Measurements from ENCODE around the gene CSRP1.
"Not testable (repeated sequence)": the region's sequence is repeated elsewhere in the genome, so short reads cannot be mapped to it uniquely, and the experiment has no call there.

The CSRP1 gene

GRCh38 chr1:201537891-201538611 lies 31.1 kb upstream of the CSRP1 start:
- DNase-seq, result no peak

DNA sequence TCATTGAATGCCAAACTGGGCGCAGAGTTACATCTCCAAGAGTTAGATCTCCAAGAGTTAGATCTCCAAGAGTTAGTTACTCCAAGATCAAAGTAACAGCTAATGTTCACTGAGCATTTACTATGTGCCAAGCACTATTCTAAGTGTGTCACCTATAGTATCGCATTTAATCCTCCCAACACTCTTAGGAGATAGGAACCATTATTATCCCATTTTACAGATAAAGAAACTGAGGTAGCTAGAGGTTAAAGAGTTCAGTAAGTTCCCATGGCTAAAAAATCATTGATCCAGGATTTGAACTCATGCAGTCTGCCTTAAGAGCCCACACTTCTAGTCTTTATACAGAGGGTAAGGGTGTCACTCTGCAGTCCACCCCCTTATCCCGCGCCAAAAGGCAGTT lies 30.5 kb upstream of the CSRP1 start:
- no peak for DNase-seq

DNA sequence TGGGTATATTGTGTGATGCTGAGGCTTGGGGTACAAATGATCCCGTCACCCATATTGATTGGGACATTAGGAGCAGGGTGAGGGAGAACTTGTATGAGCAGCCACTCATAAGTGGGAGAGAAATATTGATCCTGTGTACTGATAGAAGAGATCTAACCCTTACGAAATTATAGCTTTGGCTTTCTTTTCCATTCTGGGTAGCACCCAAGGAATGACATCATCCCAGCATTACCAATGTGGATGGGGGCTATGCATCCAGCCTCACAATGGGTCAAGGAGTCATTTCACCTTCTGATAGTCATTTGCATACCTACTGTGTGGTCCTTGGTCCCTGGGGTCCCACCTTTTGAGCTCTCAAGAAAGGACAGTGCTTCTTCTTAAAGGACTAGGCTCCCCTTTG lies 30.1 kb upstream of the CSRP1 start:
- DNase-seq, result no peak

- DNase-seq, result no peak
Measured at GRCh38 chr1:201536558-201536957, 29.6 kb upstream of the CSRP1 start.

GRCh38 chr1:201535919-201536245 lies 29.0 kb upstream of the CSRP1 start:
- no peak for DNase-seq

- DNase-seq, result no peak
Measured at GRCh38 chr1:201535046-201535918, 28.4 kb upstream of the CSRP1 start.

- DNase-seq, result no peak
Measured at GRCh38 chr1:201533836-201534235, 26.9 kb upstream of the CSRP1 start.

GRCh38 chr1:201531551-201532425 lies 24.9 kb upstream of the CSRP1 start:
- DNase-seq, result no peak

DNA sequence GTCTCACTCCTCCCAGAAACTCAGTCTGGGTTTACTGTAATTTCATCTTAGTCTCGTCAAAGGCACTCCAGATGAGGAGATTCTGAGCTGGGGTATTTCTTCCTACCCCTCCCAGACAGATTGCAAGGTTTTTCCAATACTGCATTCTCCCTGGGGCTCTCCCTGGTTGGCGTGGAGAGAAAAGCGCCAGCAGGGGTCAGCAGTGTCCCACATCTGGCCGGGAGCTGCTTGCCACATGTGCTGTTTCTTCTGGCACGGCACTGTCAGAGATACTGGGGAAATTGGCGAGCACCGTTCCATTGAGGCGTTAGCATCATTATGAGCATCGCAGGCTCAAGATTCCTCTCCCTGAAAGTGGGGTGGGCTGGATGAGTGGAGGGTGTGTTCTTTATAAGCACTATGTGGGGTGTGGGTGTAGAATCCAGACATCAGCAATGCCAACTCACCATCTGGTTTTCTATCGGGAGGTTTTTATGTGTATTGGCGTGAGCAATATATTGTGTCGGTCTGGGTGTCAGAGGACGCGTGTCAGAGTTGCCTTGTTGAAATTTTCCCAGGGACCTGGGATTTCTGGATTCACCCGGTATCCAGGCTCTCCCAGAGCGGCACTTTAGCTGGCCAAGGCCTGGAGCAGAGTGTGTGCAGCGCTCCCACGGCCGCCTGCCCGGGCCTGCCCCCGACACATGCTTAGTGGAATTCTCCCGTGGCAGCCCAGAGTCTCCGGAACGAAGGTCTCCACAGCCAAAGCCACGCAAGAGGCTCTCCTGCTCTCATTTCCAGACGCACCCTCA lies 24.0 kb upstream of the CSRP1 start:
- DNase-seq, result peak in 1 of 2 experiments; percentile 12

- DNase-seq, result no peak
Measured at GRCh38 chr1:201528631-201529252, 21.8 kb upstream of the CSRP1 start.

GRCh38 chr1:201527879-201528278 lies 21.0 kb upstream of the CSRP1 start:
- no peak for DNase-seq

DNA sequence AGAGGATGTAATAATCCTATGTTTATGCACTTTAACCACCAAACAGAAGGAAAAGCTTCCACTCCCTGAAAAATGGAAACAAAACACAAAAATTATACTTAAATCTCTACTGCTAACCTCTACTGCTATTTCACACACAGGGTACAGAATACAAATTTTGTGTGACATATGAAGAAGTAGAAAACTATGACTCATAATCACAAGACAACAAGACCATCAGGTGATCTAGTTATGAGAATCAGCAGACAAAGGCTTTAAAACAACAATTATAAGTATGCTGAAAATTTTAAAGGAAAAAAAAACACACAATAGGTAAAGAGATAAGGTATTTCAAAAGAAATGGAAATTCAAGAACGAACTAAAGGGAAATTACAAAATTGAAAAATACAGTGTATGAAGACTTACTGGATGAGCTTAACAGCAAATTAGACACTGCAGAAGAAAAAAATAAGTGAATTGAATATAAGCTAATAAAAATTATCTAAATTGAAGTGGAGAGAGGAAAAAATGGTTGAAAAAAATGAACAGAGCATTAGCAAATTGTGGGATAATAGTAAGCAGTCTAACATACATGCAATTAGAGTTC lies 18.4 kb upstream of the CSRP1 start:
- no peak for DNase-seq

DNA sequence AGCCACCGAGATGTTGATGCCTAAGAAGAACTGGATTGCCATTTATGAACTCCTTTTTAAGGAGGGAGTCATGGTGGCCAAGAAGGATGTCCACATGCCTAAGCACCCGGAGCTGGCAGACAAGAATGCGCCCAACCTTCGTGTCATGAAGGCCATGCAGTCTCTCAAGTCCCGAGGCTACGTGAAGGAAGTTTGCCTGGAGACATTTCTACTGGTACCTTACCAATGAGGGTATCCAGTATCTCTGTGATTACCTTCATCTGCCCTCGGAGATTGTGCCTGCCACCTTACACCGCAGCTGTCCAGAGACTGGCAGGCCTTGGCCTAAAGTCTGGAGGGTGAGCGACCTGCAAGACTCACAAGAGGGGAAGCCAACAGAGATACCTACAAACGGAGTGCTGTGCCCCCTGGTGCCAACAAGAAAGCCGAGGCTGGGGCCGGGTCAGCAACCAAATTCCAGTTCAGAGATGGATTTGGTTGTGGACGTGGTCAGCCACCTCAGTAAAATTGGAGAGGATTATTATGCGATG lies 13.2 kb upstream of the CSRP1 start:
- not testable (repeated sequence) for DNase-seq

GRCh38 chr1:201518071-201518470 lies 11.1 kb upstream of the CSRP1 start:
- no peak for DNase-seq

- no peak for DNase-seq
Measured at GRCh38 chr1:201517631-201518030, 10.7 kb upstream of the CSRP1 start.

DNA sequence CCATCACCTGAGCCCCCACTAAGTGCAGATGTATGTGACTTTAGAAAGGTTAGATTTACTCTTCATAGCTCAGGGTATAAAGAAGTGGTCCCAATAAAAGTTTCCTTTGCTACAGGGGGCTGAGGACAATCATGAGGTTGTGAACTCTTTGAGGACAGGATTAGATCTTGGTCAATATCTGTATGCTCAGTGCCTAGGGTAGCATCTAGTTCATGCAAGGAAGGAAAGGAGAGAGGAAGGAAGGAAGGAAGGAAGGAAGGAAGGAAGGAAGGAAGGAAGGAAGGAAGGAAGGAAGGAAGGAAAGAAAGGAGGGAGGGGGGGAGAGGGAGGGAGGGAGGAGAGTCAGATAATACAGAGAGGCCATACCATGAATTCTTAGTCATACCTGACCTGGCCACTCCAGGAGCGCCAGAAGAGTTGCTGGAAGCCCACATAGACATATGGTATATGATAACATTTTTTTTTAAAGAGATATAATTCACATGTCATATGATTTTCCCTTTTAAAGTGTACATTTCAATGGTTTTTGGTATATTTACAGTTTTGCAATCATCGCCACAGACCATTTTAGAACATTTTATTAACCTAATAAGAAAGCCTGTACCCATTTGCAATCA lies 9.7 kb upstream of the CSRP1 start:
- DNase-seq, result no peak

DNA sequence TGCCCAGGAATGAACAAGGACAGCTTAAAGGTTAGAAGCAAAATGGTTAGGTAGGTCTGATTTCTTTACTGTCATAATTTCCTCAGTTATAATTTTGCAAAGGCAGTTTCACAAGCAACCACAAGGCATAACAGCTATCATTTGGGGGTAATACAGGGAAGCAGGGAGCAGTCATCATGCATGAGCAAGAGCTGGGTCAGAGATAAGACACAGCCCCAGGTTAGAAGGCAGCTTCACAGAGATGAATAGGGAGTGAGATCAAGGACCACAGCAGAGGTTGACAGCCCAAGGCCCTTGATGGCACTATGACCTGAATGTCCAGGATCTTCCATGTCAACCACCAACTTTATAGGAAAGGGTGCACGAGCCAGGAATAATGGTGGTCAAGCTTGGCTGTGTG lies 9.0 kb upstream of the CSRP1 start:
- no peak for DNase-seq

DNA sequence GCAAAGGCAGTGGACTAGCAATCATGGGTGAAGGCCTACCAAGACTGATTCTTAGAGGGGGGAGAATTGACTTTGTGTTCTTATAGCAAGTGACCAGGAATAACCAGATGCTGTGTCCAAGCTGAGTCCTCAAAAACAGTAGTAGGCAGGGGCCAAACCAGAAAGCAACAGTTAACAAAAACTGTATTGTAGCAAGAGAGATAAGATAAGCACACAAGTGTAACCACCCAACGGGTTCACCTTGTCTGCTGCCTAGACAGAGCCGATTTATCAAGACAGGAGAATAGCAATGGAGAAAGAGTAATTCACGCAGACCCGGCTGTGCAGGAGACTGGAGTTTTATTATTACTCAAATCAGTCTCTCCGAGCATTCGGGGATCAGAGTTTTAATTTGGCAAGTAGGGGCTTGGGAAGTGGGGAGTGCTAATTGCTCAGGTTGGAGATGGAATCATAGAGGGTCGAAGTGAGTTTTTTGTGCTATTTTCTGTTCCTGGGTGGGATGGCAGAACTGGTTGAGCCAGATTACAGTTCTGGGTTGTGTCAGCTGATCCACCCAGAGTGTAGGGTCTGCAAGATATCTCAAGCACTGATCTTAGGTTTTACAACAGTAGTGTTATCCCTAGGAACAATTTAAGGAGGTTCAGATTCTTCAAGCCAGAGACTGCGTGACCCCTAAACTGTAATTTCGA lies 8.3 kb upstream of the CSRP1 start:
- DNase-seq, result no peak

GRCh38 chr1:201514466-201514865 lies 7.5 kb upstream of the CSRP1 start:
- no peak for DNase-seq

GRCh38 chr1:201513498-201514243 lies 6.7 kb upstream of the CSRP1 start:
- no peak for DNase-seq
